ENCODE results near the gene COL6A6. TPM values are rescaled to one million over a fixed set of nuclear protein-coding genes. Genes with fewer than 3 reads are reported as not detected.

The COL6A6 gene
- total RNA-seq, 4 donors from 2014 or later, result under 0.01 to 59.8 (median 1.4) TPM; not detected in 1

GRCh38 chr3:130528120-130528519 lies 11.1 kb downstream of the COL6A6 start:
- Histone ChIP-seq H3K27ac (no peak overlapping the region), H3K9me3 (no peaks in the 10 kb centered on the region), H3K27me3 (no peaks in the 10 kb centered on the region), H3K4me1 (no peaks in the 10 kb centered on the region), H3K4me3 (no peak overlapping the region), H3K36me3 (no peaks in the 10 kb centered on the region)
- intact Hi-C loops (cut with DNase I; ENCODE audit: low total_unique reads), result no loop called here
- DNase-seq, result no peak
- TF ChIP-seq POLR2A (IDR thresholded peaks at IDR 0.05) (no peak), CTCF (IDR thresholded peaks at IDR 0.05) (no peak)

GRCh38 chr3:130529486-130530215 lies 12.7 kb downstream of the COL6A6 start:
- no peak for DNase-seq
- Histone ChIP-seq H3K27me3 (no peaks in the 10 kb centered on the region), H3K4me3 (no peak overlapping the region), H3K36me3 (no peaks in the 10 kb centered on the region), H3K9me3 (no peaks in the 10 kb centered on the region), H3K27ac (no peak overlapping the region), H3K4me1 (no peaks in the 10 kb centered on the region)
- intact Hi-C loops (cut with DNase I; ENCODE audit: low total_unique reads), result no loop called here
- no peak for TF ChIP-seq CTCF (IDR thresholded peaks at IDR 0.05)
- TF ChIP-seq POLR2A (IDR thresholded peaks at IDR 0.05), result no peak

- H3K27me3 ChIP-seq, result no peaks in the 10 kb centered on the region
- intact Hi-C loops (cut with DNase I; ENCODE audit: low total_unique reads), result no loop called here
- H3K9me3 ChIP-seq, result no peaks in the 10 kb centered on the region
- H3K27ac ChIP-seq, result no peak overlapping the region
- no peaks in the 10 kb centered on the region for H3K36me3 ChIP-seq
- H3K4me1 ChIP-seq, result no peaks in the 10 kb centered on the region
- no peak for DNase-seq
- TF ChIP-seq POLR2A (IDR thresholded peaks at IDR 0.05), result no peak
- H3K4me3 ChIP-seq, result no peak overlapping the region
These were observed 16.3 kb downstream of the COL6A6 start for GRCh38 chr3:130533247-130533646.

- Histone ChIP-seq H3K27me3 (no peaks in the 10 kb centered on the region), H3K9me3 (no peaks in the 10 kb centered on the region), H3K4me3 (no peak overlapping the region), H3K36me3 (no peaks in the 10 kb centered on the region), H3K4me1 (no peaks in the 10 kb centered on the region), H3K27ac (no peak overlapping the region)
- no peak for DNase-seq
- TF ChIP-seq CTCF (IDR thresholded peaks at IDR 0.05), result no peak
- intact Hi-C loops (cut with DNase I; ENCODE audit: low total_unique reads), result no loop called here
These were observed 20.8 kb downstream of the COL6A6 start for GRCh38 chr3:130537673-130538304.

GRCh38 chr3:130539005-130539404 lies 22.0 kb downstream of the COL6A6 start:
- no peak for DNase-seq

More at GRCh38 chr3:130539005-130539404, 22.0 kb downstream of the COL6A6 start:
- TF ChIP-seq POLR2A (IDR thresholded peaks at IDR 0.05) (no peak), CTCF (IDR thresholded peaks at IDR 0.05) (no peak)
- Histone ChIP-seq H3K9me3 (no peaks in the 10 kb centered on the region), H3K36me3 (no peaks in the 10 kb centered on the region), H3K4me3 (no peak overlapping the region), H3K27ac (no peak overlapping the region), H3K27me3 (no peaks in the 10 kb centered on the region), H3K4me1 (no peaks in the 10 kb centered on the region)
- intact Hi-C loops (cut with DNase I; ENCODE audit: low total_unique reads), result no loop called here

Data from uterus (tissue), 4 donors.